Epithelial cell of esophagus (primary cell): Measurements from ENCODE around the gene PKM.

ENCODE experiments used
- DNase-seq: peaks from one replicate; pipeline ENCODE4 v3.0.0; 2010; ENCODE audit warnings: low read depth
- H3K4me3 ChIP-seq: 2 replicates; pipeline ENCODE4 v1.5.1; 2011; ENCODE audit warnings: mild to moderate bottlenecking, low read length, control low read depth
- CTCF ChIP-seq: IDR thresholded peaks from 2 replicates; pipeline ENCODE4 v1.5.1; 2011; ENCODE audit warnings: low read depth, mild to moderate bottlenecking, low read length, control low read depth, inconsistent platforms; ENCODE audit not compliant: insufficient read depth; ENCODE audit errors: missing control alignments

Gene PKM

GRCh38 chr15:72197460-72198355 is 33.3 kb downstream of the PKM start, which contains the start of gene GRAMD2A:
Gene GRAMD2A, minus strand, starts transcription at chr15:72197787.
- no peak for TF ChIP-seq CTCF
- H3K4me3 ChIP-seq: peak within 1 kb of the TSS; percentile 56
- peak; percentile 82 for DNase-seq

- H3K4me3 ChIP-seq: peak overlapping the region; percentile 56
- peak; percentile 47 for DNase-seq
- TF ChIP-seq CTCF: no peak
Measured at GRCh38 chr15:72197041-72197459, 33.9 kb downstream of the PKM start.

GRCh38 chr15:72196409-72197040 is 34.5 kb downstream of the PKM start:
- H3K4me3 ChIP-seq: peak overlapping the region; percentile 56
- peak; percentile 50 for DNase-seq
- TF ChIP-seq CTCF: no peak

GRCh38 chr15:72195101-72195511 is 35.9 kb downstream of the PKM start:
- no peak overlapping the region for H3K4me3 ChIP-seq
- peak; percentile 81 for DNase-seq

GRCh38 chr15:72193836-72194396 is 37.1 kb downstream of the PKM start:
- H3K4me3 ChIP-seq: no peak overlapping the region
- no peak for TF ChIP-seq CTCF
- no peak for DNase-seq

More at GRCh38 chr15:72195101-72195511, 35.9 kb downstream of the PKM start:
- TF ChIP-seq CTCF: no peak

- H3K4me3 ChIP-seq: no peak overlapping the region
- TF ChIP-seq CTCF: no peak
- DNase-seq: no peak
Measured at GRCh38 chr15:72192416-72192815, 38.6 kb downstream of the PKM start.
